Measurements from ENCODE around the gene RFX8. TPM values are rescaled to one million over a fixed set of nuclear protein-coding genes. Genes with fewer than 3 reads are reported as not detected.

Gene RFX8
- total and polyA plus RNA-seq, 2 donors (not counting 3 experiments of a cell fraction or from before 2014, with no cell fraction given) = 0.21 to 1.00 TPM

- no peaks in the 10 kb centered on the region for H3K79me2 ChIP-seq (ENCODE audit: control insufficient read depth, insufficient read depth, low read length)
- no peak overlapping the region for H3K9ac ChIP-seq (replicated peaks; ENCODE audit: extremely low read depth, insufficient read depth, low read length)
- H3K4me2 ChIP-seq (ENCODE audit: insufficient read depth, low read length) = no peak overlapping the region
- ChIA-PET CTCF (interaction anchor here (0.9 kb wide), 1 partner anchor 14 kb away, joined by 3 read pairs; no protein-coding TSS in a partner anchor), POLR2A (no interaction called here)
- no peaks in the 10 kb centered on the region for H3K9me1 ChIP-seq (replicated peaks; ENCODE audit: control insufficient read depth, extremely low read depth, insufficient read depth, low read length)
- H3K27me3 ChIP-seq (ENCODE audit: control insufficient read depth in 2 of 2, insufficient read depth in 2 of 2, low read length in 2 of 2) = no peaks in the 10 kb centered on the region
- H3K36me3 ChIP-seq (ENCODE audit: control insufficient read depth in 2 of 2, extremely low read depth in 1 of 2, insufficient read depth in 2 of 2, low read length in 2 of 2) = no peaks in the 10 kb centered on the region
- dilution Hi-C loops (cut with MboI; ENCODE audit: extremely low pct_ligation_motif_present, low sequenced_read_pairs) (no loop called here), intact Hi-C loops (cut with micrococcal nuclease) (loop anchor here (2.0 kb wide), 1 partner anchor 14 kb away; no protein-coding TSS in a partner anchor)
- H3K4me3 ChIP-seq (replicated peaks in 1 of 3; ENCODE audit: insufficient read depth in 1 of 3, low read depth in 1 of 3, low read length in 3 of 3) = no peak overlapping the region
- H3K4me1 ChIP-seq (ENCODE audit: control insufficient read depth, extremely low read depth, insufficient read depth, low read length) = peaks cover 7% of the 10 kb centered on the region
- peak overlapping the region; percentile 36 for H2AFZ ChIP-seq (ENCODE audit: low read depth, low read length)
- no peak for TF ChIP-seq POLR2AphosphoS5 (IDR thresholded peaks at IDR 0.05; ENCODE audit: insufficient read depth, low read depth, low read length)
- TF ChIP-seq, protein P1, sequence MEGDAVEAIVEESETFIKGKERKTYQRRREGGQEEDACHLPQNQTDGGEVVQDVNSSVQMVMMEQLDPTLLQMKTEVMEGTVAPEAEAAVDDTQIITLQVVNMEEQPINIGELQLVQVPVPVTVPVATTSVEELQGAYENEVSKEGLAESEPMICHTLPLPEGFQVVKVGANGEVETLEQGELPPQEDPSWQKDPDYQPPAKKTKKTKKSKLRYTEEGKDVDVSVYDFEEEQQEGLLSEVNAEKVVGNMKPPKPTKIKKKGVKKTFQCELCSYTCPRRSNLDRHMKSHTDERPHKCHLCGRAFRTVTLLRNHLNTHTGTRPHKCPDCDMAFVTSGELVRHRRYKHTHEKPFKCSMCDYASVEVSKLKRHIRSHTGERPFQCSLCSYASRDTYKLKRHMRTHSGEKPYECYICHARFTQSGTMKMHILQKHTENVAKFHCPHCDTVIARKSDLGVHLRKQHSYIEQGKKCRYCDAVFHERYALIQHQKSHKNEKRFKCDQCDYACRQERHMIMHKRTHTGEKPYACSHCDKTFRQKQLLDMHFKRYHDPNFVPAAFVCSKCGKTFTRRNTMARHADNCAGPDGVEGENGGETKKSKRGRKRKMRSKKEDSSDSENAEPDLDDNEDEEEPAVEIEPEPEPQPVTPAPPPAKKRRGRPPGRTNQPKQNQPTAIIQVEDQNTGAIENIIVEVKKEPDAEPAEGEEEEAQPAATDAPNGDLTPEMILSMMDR (IDR thresholded peaks at IDR 0.05; ENCODE audit: extremely low read depth in 1 of 2, insufficient read depth in 1 of 2, low read depth in 1 of 2, low read length in 2 of 2) = no peak
- no peaks in the 10 kb centered on the region for H3K9me3 ChIP-seq (replicated peaks; ENCODE audit: control insufficient read depth, insufficient read depth, low read length)
- H4K20me1 ChIP-seq (replicated peaks; ENCODE audit: control insufficient read depth, extremely low read depth, insufficient read depth, low read length) = no peaks in the 10 kb centered on the region
- BruUV-seq (replicated peaks) = no TSS peak
- FAIRE-seq (no peak), DNase-seq (ENCODE audit: low read depth, low spot score) (no peak)
- H3K27ac ChIP-seq (ENCODE audit: insufficient read depth, low read depth, low read length) = no peak overlapping the region
Measured at GRCh38 chr2:101500860-101501259, 25.9 kb upstream of the RFX8 start.

- POLR2A ChIA-PET = no interaction called here
- no peak overlapping the region for H3K9ac ChIP-seq (replicated peaks; ENCODE audit: extremely low read depth, insufficient read depth, low read length)
- BruUV-seq (replicated peaks) = no TSS peak
- H3K27ac ChIP-seq (ENCODE audit: insufficient read depth, low read depth, low read length) = no peak overlapping the region
- CTCF ChIA-PET = interaction anchor here (0.9 kb wide), 1 partner anchor 14 kb away, joined by 3 read pairs; no protein-coding TSS in a partner anchor
- intact Hi-C loops (cut with micrococcal nuclease) (loop anchor here (2.0 kb wide), 1 partner anchor 15 kb away; no protein-coding TSS in a partner anchor), dilution Hi-C loops (cut with MboI; ENCODE audit: extremely low pct_ligation_motif_present, low sequenced_read_pairs) (no loop called here)
- no peaks in the 10 kb centered on the region for H3K36me3 ChIP-seq (ENCODE audit: control insufficient read depth in 2 of 2, extremely low read depth in 1 of 2, insufficient read depth in 2 of 2, low read length in 2 of 2)
- H3K9me3 ChIP-seq (replicated peaks; ENCODE audit: control insufficient read depth, insufficient read depth, low read length) = no peaks in the 10 kb centered on the region
- no peak overlapping the region for H3K4me3 ChIP-seq (replicated peaks in 1 of 3; ENCODE audit: insufficient read depth in 1 of 3, low read depth in 1 of 3, low read length in 3 of 3)
- TF ChIP-seq, protein P1 (IDR thresholded peaks at IDR 0.05; ENCODE audit: extremely low read depth in 1 of 2, insufficient read depth in 1 of 2, low read depth in 1 of 2, low read length in 2 of 2) = no peak
- TF ChIP-seq JUN (IDR thresholded peaks at IDR 0.05; ENCODE audit: borderline replicate concordance, insufficient read depth, insufficient read length, low read depth) (no peak), POLR2A (IDR thresholded peaks at IDR 0.05; ENCODE audit: low read depth, low read length) (no peak), GATA2 (IDR thresholded peaks at IDR 0.05; ENCODE audit: insufficient read depth, insufficient read length, low read depth, low read length) (no peak), POLR2AphosphoS5 (IDR thresholded peaks at IDR 0.05; ENCODE audit: insufficient read depth, low read depth, low read length) (no peak), MAX (IDR thresholded peaks at IDR 0.05; ENCODE audit: insufficient read depth, insufficient read length) (no peak), FOS (IDR thresholded peaks at IDR 0.05; ENCODE audit: borderline replicate concordance, insufficient read depth, low read length) (no peak), EZH2 (IDR thresholded peaks at IDR 0.05; ENCODE audit: borderline replicate concordance, low read depth, low read length, severe bottlenecking) (no peak), MYC (IDR thresholded peaks at IDR 0.05; ENCODE audit: low read depth, low read length) (no peak)
- no peaks in the 10 kb centered on the region for H4K20me1 ChIP-seq (replicated peaks; ENCODE audit: control insufficient read depth, extremely low read depth, insufficient read depth, low read length)
- H3K4me2 ChIP-seq (ENCODE audit: insufficient read depth, low read length) = no peak overlapping the region
- DNase-seq (ENCODE audit: low read depth, low spot score) (peak; percentile 24), FAIRE-seq (no peak)
- H3K4me1 ChIP-seq (ENCODE audit: control insufficient read depth, extremely low read depth, insufficient read depth, low read length) = peaks cover 7% of the 10 kb centered on the region
- peak overlapping the region; percentile 36 for H2AFZ ChIP-seq (ENCODE audit: low read depth, low read length)
- no peaks in the 10 kb centered on the region for H3K79me2 ChIP-seq (ENCODE audit: control insufficient read depth, insufficient read depth, low read length)
- no peaks in the 10 kb centered on the region for H3K27me3 ChIP-seq (ENCODE audit: control insufficient read depth in 2 of 2, insufficient read depth in 2 of 2, low read length in 2 of 2)
- no peaks in the 10 kb centered on the region for H3K9me1 ChIP-seq (replicated peaks; ENCODE audit: control insufficient read depth, extremely low read depth, insufficient read depth, low read length)
Measured at GRCh38 chr2:101500180-101500579, 25.3 kb upstream of the RFX8 start.

All from endothelial cell of umbilical vein (primary cell).